GM11168 (cell line): ENCODE data around the gene WDR4.
"Not testable (repeated sequence)": the region's sequence is repeated elsewhere in the genome, so short reads cannot be mapped to it uniquely, and the experiment has no call there.

Source experiments
- in situ Hi-C: fragments of 300-500 bp; cut with MboI; formaldehyde crosslinking; loops from one replicate; pipeline ENCODE4 v1.12.0; 2022; ENCODE audit warnings: low sequenced_read_pairs; ENCODE audit not compliant: unreplicated experiment

WDR4 gene

GRCh38 chr21:42887326-42887725 lies 8.0 kb upstream of the WDR4 start:
- in situ Hi-C loops, result no loop called here

GRCh38 chr21:42883921-42884320 lies 4.6 kb upstream of the WDR4 start:
- in situ Hi-C loops, result no loop called here

- in situ Hi-C loops, result no loop called here
Measured at GRCh38 chr21:42880352-42880751, 1.0 kb upstream of the WDR4 start.

- in situ Hi-C loops, result no loop called here
Measured at GRCh38 chr21:42878678-42878992, 704 bp downstream of the WDR4 start.

- in situ Hi-C loops, result not testable (repeated sequence)
Measured at GRCh38 chr21:42875811-42876210, 3.5 kb downstream of the WDR4 start.

- in situ Hi-C loops, result no loop called here
Measured at GRCh38 chr21:42873096-42873495, 6.2 kb downstream of the WDR4 start.

- in situ Hi-C loops, result no loop called here
Measured at GRCh38 chr21:42868196-42868595, 11.1 kb downstream of the WDR4 start.

- in situ Hi-C loops, result no loop called here
Measured at GRCh38 chr21:42865776-42866160, 13.6 kb downstream of the WDR4 start.

GRCh38 chr21:42864815-42865775 lies 14.2 kb downstream of the WDR4 start:
- in situ Hi-C loops, result no loop called here

GRCh38 chr21:42864286-42864685 lies 15.1 kb downstream of the WDR4 start:
- in situ Hi-C loops, result no loop called here

GRCh38 chr21:42863504-42863870 lies 15.9 kb downstream of the WDR4 start:
- in situ Hi-C loops, result no loop called here

GRCh38 chr21:42862774-42863503 lies 16.4 kb downstream of the WDR4 start:
- in situ Hi-C loops, result no loop called here

- in situ Hi-C loops, result no loop called here
Measured at GRCh38 chr21:42861848-42862400, 17.4 kb downstream of the WDR4 start.

GRCh38 chr21:42861311-42861847 lies 18.0 kb downstream of the WDR4 start:
- in situ Hi-C loops, result no loop called here

GRCh38 chr21:42860345-42860744 lies 19.0 kb downstream of the WDR4 start:
- in situ Hi-C loops, result no loop called here

- in situ Hi-C loops, result no loop called here
Measured at GRCh38 chr21:42859891-42860230, 19.5 kb downstream of the WDR4 start.

GRCh38 chr21:42858957-42859890 lies 20.1 kb downstream of the WDR4 start:
- in situ Hi-C loops, result no loop called here

- in situ Hi-C loops, result no loop called here
Measured at GRCh38 chr21:42858185-42858847, 21.0 kb downstream of the WDR4 start.

GRCh38 chr21:42857216-42857615 lies 22.1 kb downstream of the WDR4 start:
- in situ Hi-C loops, result no loop called here

GRCh38 chr21:42855937-42856335 lies 23.4 kb downstream of the WDR4 start:
- in situ Hi-C loops, result no loop called here
